HG03045 (cell line): ENCODE measurements around the gene MRPL16.
"Not testable (repeated sequence)": the region's sequence is repeated elsewhere in the genome, so short reads cannot be mapped to it uniquely, and the experiment has no call there.

Source experiments
- ATAC-seq: cut with Tn5 transposase; IDR thresholded peaks from one replicate; pipeline ENCODE4 v1.9.1; 2021; ENCODE audit warnings: mild to moderate bottlenecking, moderate library complexity; ENCODE audit not compliant: unreplicated experiment

The MRPL16 gene

GRCh38 chr11:59810189-59810910 lies at the start of gene MRPL16:
Gene MRPL16 (minus strand): TSS chr11:59810778. CDS start chr11:59810658, 120 bp downstream.
- peak; percentile 98 for ATAC-seq

- no peak for ATAC-seq
These were observed 49.1 kb upstream of the MRPL16 start for GRCh38 chr11:59859673-59860072.

DNA sequence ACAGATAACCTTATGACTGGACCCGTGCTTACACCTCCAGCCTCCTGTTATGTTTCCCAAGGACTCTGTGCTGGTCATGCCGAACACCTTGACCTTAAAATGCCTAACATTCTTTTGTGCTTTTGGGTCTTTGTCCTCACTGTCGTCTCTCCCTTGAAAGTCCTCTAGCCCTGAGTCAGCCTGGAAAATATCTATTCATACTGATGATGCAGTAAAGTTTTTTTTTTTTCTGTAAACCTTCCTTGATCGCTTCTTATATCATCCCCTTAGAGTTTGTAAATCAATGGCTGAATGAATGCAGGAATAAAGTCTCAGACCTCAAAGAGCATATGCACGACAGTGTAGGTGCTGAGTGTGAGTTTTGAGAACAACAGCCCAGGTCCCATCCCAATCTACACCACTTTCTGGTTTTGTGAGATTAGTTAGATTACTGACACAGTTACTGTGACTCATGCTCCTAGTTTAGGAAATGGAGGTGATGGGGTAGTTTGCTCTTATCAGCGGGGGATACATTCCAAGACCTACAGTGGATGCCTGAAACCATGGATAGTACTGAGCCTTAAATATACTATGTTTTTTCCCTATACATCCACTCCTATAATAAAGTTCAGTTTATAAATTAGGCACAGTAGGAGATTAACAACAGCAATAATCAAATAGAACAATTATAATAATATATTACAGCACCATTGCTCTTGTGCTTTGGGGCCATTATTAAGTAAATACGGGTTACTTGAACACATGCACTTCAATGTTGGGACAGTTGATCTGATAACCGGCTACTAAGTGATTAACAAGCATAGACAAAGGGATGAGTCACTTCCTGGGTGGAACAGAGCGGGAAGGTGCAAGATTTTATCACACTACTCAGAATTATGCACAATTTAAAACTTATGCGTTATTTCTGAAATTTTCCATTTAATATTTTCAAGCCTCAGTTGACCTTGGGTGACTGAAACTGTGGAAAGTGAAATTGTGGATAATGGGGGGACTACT lies 47.2 kb upstream of the MRPL16 start:
- no peak for ATAC-seq

DNA sequence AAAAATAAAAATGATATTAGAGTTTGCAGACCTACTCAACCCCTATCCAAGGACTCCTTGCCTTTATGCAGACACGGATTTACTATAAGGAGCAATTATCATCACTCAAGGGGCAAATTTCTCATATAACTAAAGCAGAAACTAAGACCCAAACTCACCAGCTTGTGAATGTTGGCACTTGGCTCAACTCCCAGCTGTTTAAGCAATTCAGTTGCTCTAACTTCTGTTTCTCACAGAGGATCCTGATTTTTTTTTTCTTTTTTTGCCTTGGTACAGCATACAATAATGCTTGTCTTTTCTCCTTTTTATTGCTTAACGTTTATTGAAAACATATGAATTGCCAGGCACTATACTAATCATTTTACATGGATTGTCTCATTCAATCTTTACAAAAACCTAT lies 44.3 kb upstream of the MRPL16 start:
- ATAC-seq: no peak

GRCh38 chr11:59851416-59851815 lies 40.8 kb upstream of the MRPL16 start:
- ATAC-seq: not testable (repeated sequence)

DNA sequence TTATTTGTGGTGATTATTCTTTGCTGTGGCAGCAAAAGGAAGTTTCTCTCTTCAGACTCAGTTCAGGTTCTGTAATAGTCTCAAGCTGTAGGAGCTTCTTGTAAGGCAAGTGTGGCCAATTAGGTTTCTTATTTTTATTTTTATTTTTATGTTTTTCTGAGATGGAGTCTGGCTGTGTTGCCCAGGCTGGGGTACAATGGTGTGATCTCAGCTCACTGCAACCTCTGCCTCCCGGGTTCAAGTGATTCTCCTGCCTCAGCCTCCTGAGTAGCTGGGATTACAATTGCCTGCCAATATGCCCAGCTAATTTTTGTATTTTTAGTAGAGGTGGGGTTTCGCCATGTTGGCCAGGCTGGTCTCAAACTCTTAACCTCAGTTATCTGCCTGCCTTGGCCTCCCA lies 39.0 kb upstream of the MRPL16 start:
- not testable (repeated sequence) for ATAC-seq

GRCh38 chr11:59849129-59849528 lies 38.6 kb upstream of the MRPL16 start:
- ATAC-seq: no peak

DNA sequence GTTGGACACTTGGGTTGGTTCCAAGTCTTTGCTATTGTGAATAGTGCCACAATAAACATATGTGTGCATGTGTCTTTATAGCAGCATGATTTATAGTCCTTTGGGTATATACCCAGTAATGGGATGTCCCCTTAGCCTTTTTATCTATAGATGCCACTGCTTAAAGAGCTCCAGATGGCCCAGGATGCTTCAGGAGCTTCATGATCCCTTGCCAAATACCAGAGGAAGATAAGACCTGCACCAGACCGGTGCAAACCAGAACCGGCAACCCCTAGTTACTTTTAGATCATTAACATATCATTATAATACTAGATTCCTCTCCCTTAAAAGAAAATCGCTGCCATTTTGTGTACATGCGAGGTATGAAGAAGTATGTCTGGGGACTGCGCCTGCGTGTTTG lies 37.9 kb upstream of the MRPL16 start:
- not testable (repeated sequence) for ATAC-seq

- no peak for ATAC-seq
These were observed 37.0 kb upstream of the MRPL16 start for GRCh38 chr11:59847626-59848025.

- ATAC-seq: no peak
These were observed 36.0 kb upstream of the MRPL16 start for GRCh38 chr11:59846556-59846955.

DNA sequence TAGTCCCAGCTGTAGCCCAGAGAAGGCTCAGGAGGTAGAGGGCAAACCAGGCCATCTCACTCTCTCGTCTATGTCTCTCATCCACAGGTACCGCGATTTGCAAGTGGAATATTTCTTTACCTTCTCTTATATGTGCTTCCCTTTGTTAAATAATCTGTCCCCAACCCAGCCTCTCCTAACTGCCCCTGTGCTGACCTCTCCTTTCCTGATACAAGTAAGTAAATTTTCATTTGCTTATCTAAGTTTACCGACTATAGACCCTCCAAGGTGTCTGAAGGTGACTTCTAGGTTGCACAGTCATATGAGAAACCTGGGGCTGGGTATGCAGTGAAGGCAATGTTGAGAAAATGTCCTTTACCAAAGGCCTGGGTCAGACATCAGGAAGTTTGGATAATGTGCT lies 34.8 kb upstream of the MRPL16 start, which contains the start of gene CBLIF:
Gene CBLIF, minus strand, starts transcription at position 101 of the 400 bp plus-strand sequence. Its CDS starts 46 bp downstream, at position 55.
- ATAC-seq: no peak

DNA sequence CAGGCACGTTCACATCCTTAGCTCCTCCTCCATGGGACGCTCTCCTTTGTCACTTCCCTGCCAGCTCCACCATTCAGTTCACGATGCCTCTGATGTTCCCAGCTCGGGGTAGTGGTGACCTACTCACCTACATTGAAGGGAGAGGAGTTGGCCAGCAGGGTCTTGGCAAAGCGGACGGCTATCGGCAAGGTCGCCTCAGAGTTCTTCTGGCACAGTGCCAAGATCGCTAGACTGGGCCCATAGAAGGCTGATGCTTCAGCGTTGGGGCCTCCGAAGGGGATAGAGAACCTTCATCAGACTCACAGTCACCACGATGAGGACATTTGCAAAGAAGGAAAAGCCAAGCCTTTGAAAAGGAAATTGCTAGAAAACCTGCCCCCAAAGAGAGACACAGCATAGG lies 31.7 kb upstream of the MRPL16 start:
- ATAC-seq: no peak

- ATAC-seq: no peak
These were observed 30.9 kb upstream of the MRPL16 start for GRCh38 chr11:59841514-59841913.

DNA sequence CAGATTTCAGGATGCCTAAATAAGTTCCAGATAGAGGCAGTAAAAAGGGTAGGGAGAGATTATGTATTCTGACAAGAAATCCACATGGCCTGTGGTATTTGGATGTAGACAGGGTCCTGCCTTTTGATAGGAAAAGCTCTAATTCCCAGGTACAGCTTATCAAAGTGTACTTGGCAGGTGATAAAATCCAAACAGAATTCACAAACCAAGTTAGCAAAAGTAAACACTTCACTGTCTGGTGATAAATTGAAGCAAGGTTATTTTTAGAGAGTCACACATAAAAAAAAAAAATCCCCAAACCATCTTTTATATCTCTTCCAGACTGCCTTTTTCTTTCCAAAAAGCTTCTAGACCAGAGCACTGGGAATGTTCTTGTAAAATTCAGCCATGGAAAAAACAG lies 29.0 kb upstream of the MRPL16 start:
- no peak for ATAC-seq

DNA sequence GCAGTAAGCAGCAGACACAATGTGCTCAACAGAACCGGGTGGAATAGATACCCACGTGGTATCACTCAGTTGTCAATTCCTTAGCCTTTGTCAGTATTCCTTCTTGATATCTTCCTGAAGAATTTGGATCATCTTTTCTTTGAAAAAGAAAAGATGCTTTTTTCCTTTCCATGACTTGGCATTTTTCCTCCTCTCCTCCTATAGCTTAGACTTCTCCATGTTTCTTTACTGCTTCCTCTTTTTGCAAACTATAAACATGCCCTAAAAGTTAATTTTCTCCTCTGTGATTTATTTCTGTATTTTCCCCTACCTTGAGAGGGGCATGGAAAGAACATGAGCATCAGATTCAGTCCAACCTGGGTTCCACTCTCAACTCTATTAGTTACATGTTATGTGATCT lies 23.0 kb upstream of the MRPL16 start:
- no peak for ATAC-seq

DNA sequence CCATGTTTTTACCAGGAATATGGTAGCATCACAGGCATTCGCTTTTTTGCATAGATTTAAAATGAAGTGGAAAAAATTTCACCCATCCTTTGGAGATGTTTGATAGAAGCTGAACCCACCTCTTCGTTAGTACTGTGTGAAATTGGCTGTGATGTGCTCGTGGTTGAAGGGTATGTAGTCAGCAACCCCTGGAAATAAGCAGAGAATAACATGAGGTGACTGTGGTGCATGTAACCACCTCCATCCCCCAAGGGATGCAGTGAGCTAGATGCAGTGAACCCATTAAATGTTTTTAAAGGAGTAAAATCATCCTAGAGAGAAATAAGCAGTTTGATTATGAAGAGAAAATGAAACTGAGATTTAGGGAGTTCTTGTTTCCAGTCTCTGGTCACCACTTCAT lies 18.8 kb upstream of the MRPL16 start:
- ATAC-seq: no peak

DNA sequence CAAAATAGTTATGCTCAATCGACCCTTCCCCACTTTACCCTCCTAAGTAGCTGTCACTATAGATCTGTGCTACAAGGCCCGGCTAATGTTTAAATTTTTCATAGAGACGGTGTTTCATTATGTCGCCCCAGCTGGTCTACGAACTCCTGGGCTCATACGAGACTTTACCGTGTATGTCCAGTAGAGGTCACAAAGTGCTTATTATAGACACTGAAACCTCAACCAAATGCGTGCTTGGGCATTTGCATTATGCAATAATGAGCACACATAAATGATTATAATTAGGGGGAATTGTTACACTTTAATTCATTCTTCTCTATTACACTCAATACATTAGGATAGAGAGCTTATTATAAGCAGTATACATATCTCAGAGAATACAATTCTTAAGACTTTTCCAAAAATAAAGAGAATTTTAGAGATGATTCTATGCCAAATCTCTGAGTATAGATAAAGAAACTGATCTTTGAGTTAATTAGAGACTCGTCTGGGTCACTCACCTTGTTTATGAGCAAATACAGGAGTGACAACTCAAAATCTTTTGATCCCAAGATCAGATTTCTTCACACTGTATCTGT lies 12.5 kb upstream of the MRPL16 start:
- ATAC-seq: peak; percentile 76

- ATAC-seq: no peak
These were observed 8.0 kb upstream of the MRPL16 start for GRCh38 chr11:59818572-59818971.

DNA sequence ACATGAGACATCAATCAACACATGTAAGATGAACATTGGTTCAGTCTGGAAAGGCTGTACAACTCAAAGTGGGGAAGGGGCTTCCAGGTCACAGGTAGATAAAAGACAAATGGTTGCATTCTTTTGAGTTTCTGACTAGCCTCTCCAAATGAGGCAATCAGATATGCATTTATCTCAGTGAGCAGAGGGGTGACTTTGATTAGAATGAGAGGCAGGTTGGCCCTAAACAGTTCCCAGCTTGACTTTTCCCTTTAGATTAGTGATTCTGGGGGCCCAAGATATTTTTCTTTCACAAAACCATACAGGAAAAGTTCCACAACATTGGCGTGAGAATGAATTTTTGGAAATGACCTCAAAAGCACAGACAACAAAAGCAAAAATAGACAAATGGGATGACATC lies 5.9 kb upstream of the MRPL16 start:
- ATAC-seq: not testable (repeated sequence)

DNA sequence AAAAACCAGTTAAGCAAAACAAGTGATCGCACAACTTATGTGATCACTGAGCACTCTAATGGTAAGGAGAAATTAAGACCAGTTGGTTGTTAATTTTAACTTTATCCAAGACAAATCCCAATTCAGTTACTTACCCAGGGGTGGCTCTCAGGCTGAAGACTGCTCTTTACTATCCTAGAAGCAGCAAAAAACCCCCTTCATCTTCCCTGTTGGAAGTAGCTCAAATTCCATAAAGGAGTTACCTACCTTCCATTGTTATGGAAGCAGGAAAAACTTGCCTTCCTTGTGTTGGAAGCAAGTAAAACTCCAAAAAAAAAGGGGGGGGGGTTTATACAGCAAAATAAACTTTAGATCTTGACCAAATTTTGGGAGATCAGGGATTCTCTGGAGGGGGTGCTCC lies 5.2 kb upstream of the MRPL16 start:
- ATAC-seq: no peak

- no peak for ATAC-seq
These were observed 3.4 kb upstream of the MRPL16 start for GRCh38 chr11:59814021-59814420.
